Astrocyte (in vitro differentiated cells and primary cell): ENCODE data around the gene ADGRG6. TPM values are rescaled to one million over a fixed set of nuclear protein-coding genes. Genes with fewer than 3 reads are reported as not detected.

ENCODE experiments used
- DNase-seq: peaks from one replicate; pipeline ENCODE4 v3.0.0-alpha.2; 2010; ENCODE audit warnings: low read depth
- FAIRE-seq: peaks from 2 replicates; lab custom pipeline; 2011; peaks lifted over from hg19 to GRCh38; lab: Jason Lieb, UNC
- H2AFZ ChIP-seq: 2 replicates; pipeline ENCODE4 v1.6.0; 2012; ENCODE audit warnings: low read depth, low read length, inconsistent platforms
- H3K27ac ChIP-seq: 2 replicates; pipeline ENCODE4 v1.5.1; 2011; ENCODE audit warnings: low read depth, low read length, inconsistent platforms
- H3K27me3 ChIP-seq: 2 replicates; pipeline ENCODE4 v1.6.0; 2011; ENCODE audit warnings: low read length, inconsistent platforms; ENCODE audit not compliant: insufficient read depth
- H3K36me3 ChIP-seq: 2 replicates; pipeline ENCODE4 v1.5.1; 2011; ENCODE audit warnings: low read length, inconsistent platforms; ENCODE audit not compliant: insufficient read depth
- H3K4me1 ChIP-seq: 2 replicates; pipeline ENCODE4 v1.5.1; 2011; ENCODE audit warnings: low read length, inconsistent platforms; ENCODE audit not compliant: insufficient read depth
- H3K4me2 ChIP-seq: 2 replicates; pipeline ENCODE4 v1.6.0; 2012; ENCODE audit warnings: low read length, inconsistent platforms
- H3K4me3 ChIP-seq: 2 replicates; pipeline ENCODE4 v1.5.1; 2011; ENCODE audit warnings: low read depth, mild to moderate bottlenecking, low read length, inconsistent platforms; ENCODE audit not compliant: insufficient read depth
- H3K79me2 ChIP-seq: 2 replicates; pipeline ENCODE4 v1.6.0; 2012; ENCODE audit warnings: mild to moderate bottlenecking, low read length, inconsistent platforms; ENCODE audit not compliant: insufficient read depth
- H3K9ac ChIP-seq: 2 replicates; pipeline ENCODE4 v1.6.0; 2012; ENCODE audit warnings: mild to moderate bottlenecking, low read length, inconsistent platforms
- H3K9me3 ChIP-seq: 2 replicates; pipeline ENCODE4 v1.5.1; 2012; ENCODE audit warnings: low read depth, mild to moderate bottlenecking, low read length, inconsistent platforms; ENCODE audit not compliant: insufficient read depth
- H4K20me1 ChIP-seq: 2 replicates; pipeline ENCODE4 v1.6.0; 2012; ENCODE audit warnings: low read length, inconsistent platforms; ENCODE audit not compliant: insufficient read depth
- H3K27ac Mint-ChIP-seq: one replicate; pipeline ENCODE4 v1.8.0; 2021; ENCODE audit warnings: mild to moderate bottlenecking, mixed read lengths; ENCODE audit not compliant: unreplicated experiment
- H3K27me3 Mint-ChIP-seq: one replicate; pipeline ENCODE4 v1.8.0; 2021; ENCODE audit warnings: low read depth, mixed read lengths; ENCODE audit not compliant: unreplicated experiment
- H3K36me3 Mint-ChIP-seq: one replicate; pipeline ENCODE4 v1.8.0; 2021; ENCODE audit warnings: low read depth, mixed read lengths; ENCODE audit not compliant: unreplicated experiment
- H3K4me1 Mint-ChIP-seq: one replicate; pipeline ENCODE4 v1.8.0; 2021; ENCODE audit warnings: low read depth, mixed read lengths; ENCODE audit not compliant: unreplicated experiment
- H3K4me3 Mint-ChIP-seq: one replicate; pipeline ENCODE4 v1.8.0; 2021; ENCODE audit warnings: mild to moderate bottlenecking, moderate library complexity, mixed read lengths; ENCODE audit not compliant: unreplicated experiment
- H3K9me3 Mint-ChIP-seq: one replicate; pipeline ENCODE4 v1.8.0; 2021; ENCODE audit warnings: mild to moderate bottlenecking, mixed read lengths; ENCODE audit not compliant: unreplicated experiment
- CTCF ChIP-seq: IDR thresholded peaks from 2 replicates; pipeline ENCODE4 v1.5.1; 2011; ENCODE audit warnings: low read depth, mild to moderate bottlenecking, inconsistent platforms, low read length, moderate library complexity; ENCODE audit not compliant: insufficient read depth
- EZH2 ChIP-seq: IDR thresholded peaks from 2 replicates; pipeline ENCODE4 v1.6.1; 2012; ENCODE audit warnings: mild to moderate bottlenecking, low read length, inconsistent platforms; ENCODE audit not compliant: insufficient read depth
- total RNA-seq: library from RNA; stranded (reverse); gene quantifications from 2 replicates; pipeline ENCODE4 v1.2.1, GENCODE V29; 2021

ADGRG6 gene
- total RNA-seq, 1 donor from 2014 or later, result 98.2 TPM

- DNase-seq, result no peak
- FAIRE-seq, result no peak
- no peak overlapping the region for H3K27ac Mint-ChIP-seq
- no peak for TF ChIP-seq EZH2
- no peak for TF ChIP-seq CTCF
- Histone ChIP-seq H4K20me1 (no peaks in the 10 kb centered on the region), H3K4me1 (no peaks in the 10 kb centered on the region), H3K36me3 (no peaks in the 10 kb centered on the region), H3K27me3 (no peaks in the 10 kb centered on the region), H3K4me2 (no peak overlapping the region), H3K9me3 (no peaks in the 10 kb centered on the region), H3K79me2 (no peaks in the 10 kb centered on the region), H3K4me3 (no peak overlapping the region), H2AFZ (no peak overlapping the region), H3K27ac (no peak overlapping the region), H3K9ac (no peak overlapping the region)
- no peaks in the 10 kb centered on the region for H3K27me3 Mint-ChIP-seq
- H3K36me3 Mint-ChIP-seq, result no peaks in the 10 kb centered on the region
- peaks cover 25% of the 10 kb centered on the region for H3K4me1 Mint-ChIP-seq
- H3K9me3 Mint-ChIP-seq, result peaks cover 1% of the 10 kb centered on the region
- no peak overlapping the region for H3K4me3 Mint-ChIP-seq
Measured at GRCh38 chr6:142356884-142357225, 55.0 kb downstream of the ADGRG6 start.

- no peaks in the 10 kb centered on the region for H3K4me1 ChIP-seq
- Mint-ChIP-seq H3K36me3 (no peaks in the 10 kb centered on the region), H3K27ac (no peak overlapping the region), H3K27me3 (no peaks in the 10 kb centered on the region), H3K4me3 (no peak overlapping the region), H3K9me3 (no peaks in the 10 kb centered on the region), H3K4me1 (peaks cover 34% of the 10 kb centered on the region)
- no peaks in the 10 kb centered on the region for H4K20me1 ChIP-seq
- no peak for FAIRE-seq
- H3K79me2 ChIP-seq, result no peaks in the 10 kb centered on the region
- H3K9me3 ChIP-seq, result no peaks in the 10 kb centered on the region
- H3K36me3 ChIP-seq, result no peaks in the 10 kb centered on the region
- no peak overlapping the region for H3K4me2 ChIP-seq
- no peak overlapping the region for H3K27ac ChIP-seq
- no peak overlapping the region for H3K4me3 ChIP-seq
- H3K9ac ChIP-seq, result no peak overlapping the region
- no peak overlapping the region for H2AFZ ChIP-seq
- TF ChIP-seq CTCF (no peak), EZH2 (no peak)
- peak; percentile 18 for DNase-seq
- no peaks in the 10 kb centered on the region for H3K27me3 ChIP-seq
Measured at GRCh38 chr6:142357879-142358278, 56.1 kb downstream of the ADGRG6 start.

- Mint-ChIP-seq H3K27me3 (no peaks in the 10 kb centered on the region), H3K4me3 (no peak overlapping the region), H3K4me1 (peaks cover 34% of the 10 kb centered on the region), H3K9me3 (no peaks in the 10 kb centered on the region), H3K27ac (no peak overlapping the region), H3K36me3 (no peaks in the 10 kb centered on the region)
- no peaks in the 10 kb centered on the region for H4K20me1 ChIP-seq
- H3K79me2 ChIP-seq, result no peaks in the 10 kb centered on the region
- no peaks in the 10 kb centered on the region for H3K4me1 ChIP-seq
- no peak overlapping the region for H3K4me2 ChIP-seq
- H3K9me3 ChIP-seq, result no peaks in the 10 kb centered on the region
- H3K4me3 ChIP-seq, result no peak overlapping the region
- DNase-seq, result no peak
- no peak overlapping the region for H3K27ac ChIP-seq
- TF ChIP-seq EZH2 (no peak), CTCF (no peak)
- no peak overlapping the region for H3K9ac ChIP-seq
- no peaks in the 10 kb centered on the region for H3K27me3 ChIP-seq
- H2AFZ ChIP-seq, result no peak overlapping the region
- H3K36me3 ChIP-seq, result no peaks in the 10 kb centered on the region
- FAIRE-seq, result no peak
Measured at GRCh38 chr6:142359271-142359960, 57.6 kb downstream of the ADGRG6 start.
